Activated CD8-positive, alpha-beta memory T cell treated with anti-CD3 and anti-CD28 coated beads for 1 hour (primary cell): ENCODE results near the gene PLTP.
"Not testable (repeated sequence)": the region's sequence is repeated elsewhere in the genome, so short reads cannot be mapped to it uniquely, and the experiment has no call there.

Source experiments
- DNase-seq, 2 donors: peaks; one replicate each; pipeline ENCODE4 v3.0.0-alpha.2; 2020; ENCODE audit warnings: low read depth in 1 of 2; ENCODE audit errors: extremely low read depth in 1 of 2

Gene PLTP

DNA sequence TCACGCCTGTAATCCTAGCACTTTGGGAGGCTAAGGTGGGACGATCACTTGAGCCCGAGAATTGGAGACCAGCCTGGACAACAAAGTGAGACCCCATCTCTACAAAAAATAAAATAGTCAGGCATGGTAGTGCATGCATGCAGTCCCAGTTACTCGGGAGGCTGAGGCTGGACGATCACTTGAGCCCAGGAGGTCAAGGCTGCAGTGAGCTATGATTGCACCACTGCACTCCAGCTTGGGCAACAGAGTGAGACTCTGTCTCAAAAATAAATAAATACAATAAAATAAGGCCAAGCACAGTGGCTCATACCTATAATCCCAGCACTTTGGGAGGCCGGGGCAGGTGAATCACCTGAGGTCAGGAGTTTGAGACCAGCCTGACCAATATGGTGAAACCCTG is 10.6 kb downstream of the PLTP start:
- not testable (repeated sequence) for DNase-seq

DNA sequence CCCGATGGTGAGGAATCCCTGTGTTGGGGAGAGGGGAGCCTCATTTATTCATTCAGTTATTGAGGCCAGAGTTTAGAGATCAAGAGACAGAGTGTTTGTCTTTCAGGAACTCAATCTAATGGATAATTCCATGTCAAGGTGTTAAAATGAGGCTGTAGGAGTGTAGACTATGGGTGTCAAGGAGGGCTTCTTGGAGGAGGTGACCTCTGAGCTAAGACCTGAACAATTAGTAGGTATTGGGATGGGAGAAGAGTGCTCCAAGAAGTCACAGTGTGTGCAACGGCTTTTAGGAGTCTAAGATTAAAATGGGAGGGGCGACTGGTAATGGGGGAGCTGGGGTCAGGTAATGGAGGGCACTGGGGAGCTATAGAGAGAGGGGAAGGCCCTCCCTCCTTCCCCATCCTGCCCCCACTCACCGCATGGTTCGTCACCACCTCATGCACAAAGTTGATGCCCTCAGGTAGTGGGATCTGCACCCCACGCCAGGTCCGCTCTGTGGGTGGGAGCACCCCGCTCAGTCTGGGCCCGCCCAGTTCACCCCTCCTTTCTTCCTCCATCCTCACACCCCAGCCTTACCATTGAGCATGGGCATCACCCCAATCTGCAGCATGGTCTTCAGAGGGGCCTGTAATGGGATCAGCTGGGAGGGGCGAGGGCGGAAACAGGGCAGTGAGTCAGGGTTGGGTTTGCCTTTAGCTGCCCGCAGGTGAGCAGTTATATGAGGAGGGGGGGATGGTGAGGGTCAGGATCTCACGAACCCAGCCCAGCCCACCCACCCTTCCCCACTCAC is 12.7 kb downstream of the PLTP start:
- DNase-seq = no peak

DNA sequence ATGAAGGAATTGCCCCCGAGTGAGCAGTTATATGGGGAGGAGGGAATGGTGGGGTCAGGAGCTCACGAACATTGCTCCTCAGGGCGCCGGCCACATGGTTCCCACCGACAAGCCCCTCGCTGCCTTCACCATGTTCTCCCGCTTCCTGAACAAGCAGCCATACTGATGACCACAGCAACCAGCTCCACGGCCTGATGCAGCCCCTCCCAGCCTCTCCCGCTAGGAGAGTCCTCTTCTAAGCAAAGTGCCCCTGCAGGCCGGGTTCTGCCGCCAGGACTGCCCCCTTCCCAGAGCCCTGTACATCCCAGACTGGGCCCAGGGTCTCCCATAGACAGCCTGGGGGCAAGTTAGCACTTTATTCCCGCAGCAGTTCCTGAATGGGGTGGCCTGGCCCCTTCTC is 13.7 kb downstream of the PLTP start:
- DNase-seq = no peak

DNA sequence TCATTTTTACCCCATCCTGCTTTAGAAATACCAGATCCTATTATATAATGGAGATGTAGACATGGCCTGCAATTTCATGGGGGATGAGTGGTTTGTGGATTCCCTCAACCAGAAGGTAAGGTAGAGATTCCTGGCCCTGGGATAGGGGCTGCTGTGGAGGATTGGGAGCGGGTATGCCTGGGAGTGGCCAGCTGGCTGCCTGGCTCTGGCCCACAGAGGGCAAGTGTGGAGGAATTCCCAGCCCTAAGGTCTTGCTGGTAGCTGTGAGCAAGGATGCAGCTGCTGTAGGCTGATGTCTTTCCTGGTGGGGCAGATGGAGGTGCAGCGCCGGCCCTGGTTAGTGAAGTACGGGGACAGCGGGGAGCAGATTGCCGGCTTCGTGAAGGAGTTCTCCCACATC is 14.3 kb downstream of the PLTP start:
- no peak for DNase-seq

DNA sequence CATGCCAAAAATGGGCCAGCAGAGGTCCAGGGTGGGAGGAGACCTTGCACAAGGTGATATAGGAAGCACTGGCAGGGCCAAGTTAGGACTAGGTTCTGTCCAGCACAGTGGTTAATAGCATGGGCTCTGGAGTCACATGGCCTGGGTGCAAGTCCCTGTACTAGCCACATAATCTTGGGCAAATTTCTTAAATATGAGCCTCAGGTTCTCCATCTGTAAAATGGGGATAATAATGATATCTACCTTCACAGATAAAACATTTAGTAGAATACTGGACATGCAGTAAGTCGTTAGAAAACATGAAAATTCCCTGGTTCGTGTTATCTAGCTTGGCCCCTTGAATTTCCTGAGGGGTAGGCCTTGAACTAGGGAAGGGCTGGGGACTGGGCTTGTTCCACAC is 14.7 kb downstream of the PLTP start:
- DNase-seq = no peak

DNA sequence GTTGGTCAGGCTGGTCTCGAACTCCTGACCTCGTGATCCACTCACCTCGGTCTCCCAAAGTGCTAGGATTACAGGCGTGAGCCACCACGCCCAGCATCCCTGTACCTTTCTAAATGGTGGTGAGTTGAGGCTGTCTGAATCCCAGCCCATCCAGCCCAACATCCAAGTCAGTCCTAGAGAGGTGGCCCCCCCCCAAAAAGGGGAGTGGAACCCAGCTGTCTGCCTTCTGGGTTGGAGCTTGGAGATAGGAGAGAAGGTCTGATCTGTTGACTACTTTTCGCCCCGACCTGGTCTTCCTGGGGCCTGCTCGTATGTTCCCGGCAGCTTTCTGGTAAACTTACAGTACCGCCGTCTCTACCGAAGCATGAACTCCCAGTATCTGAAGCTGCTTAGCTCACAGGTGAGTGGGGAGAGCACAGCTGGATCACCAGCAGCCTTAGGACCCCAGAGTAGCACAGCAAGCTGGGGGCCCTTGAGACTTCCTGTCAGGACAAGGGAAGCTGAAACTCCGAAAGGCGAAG is 15.3 kb downstream of the PLTP start:
- DNase-seq = no peak

DNA sequence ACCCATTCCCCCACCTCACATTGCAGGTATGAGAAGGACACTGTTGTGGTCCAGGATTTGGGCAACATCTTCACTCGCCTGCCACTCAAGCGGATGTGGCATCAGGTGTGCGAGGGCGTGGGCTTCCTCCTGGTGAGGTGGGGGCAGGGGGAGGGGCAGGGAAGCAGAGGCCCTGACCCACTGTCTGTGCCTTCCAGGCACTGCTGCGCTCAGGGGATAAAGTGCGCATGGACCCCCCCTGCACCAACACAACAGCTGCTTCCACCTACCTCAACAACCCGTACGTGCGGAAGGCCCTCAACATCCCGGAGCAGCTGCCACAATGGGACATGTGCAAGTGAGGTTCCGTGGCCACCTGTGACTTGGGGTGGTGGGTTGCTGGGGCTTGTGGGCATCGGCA is 17.2 kb downstream of the PLTP start:
- no peak for DNase-seq

DNA sequence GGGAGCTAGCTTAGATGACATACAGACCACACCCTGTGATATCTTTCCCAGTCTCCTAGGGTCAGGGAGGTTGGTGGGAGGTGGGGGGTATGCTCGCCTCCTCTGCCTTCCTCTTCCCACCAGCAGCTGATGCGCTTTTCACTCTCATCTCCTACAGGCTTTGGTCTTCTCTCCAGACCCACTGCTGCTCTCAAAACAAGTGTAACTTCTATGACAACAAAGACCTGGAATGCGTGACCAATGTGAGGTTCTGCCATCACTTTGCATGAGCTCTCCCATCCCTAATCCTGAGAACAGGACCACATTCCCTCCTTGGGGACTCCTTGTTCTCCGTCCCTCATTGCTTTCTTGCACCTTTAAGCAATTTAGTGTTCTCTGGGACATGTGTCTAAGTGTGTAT is 18.1 kb downstream of the PLTP start:
- DNase-seq = no peak

DNA sequence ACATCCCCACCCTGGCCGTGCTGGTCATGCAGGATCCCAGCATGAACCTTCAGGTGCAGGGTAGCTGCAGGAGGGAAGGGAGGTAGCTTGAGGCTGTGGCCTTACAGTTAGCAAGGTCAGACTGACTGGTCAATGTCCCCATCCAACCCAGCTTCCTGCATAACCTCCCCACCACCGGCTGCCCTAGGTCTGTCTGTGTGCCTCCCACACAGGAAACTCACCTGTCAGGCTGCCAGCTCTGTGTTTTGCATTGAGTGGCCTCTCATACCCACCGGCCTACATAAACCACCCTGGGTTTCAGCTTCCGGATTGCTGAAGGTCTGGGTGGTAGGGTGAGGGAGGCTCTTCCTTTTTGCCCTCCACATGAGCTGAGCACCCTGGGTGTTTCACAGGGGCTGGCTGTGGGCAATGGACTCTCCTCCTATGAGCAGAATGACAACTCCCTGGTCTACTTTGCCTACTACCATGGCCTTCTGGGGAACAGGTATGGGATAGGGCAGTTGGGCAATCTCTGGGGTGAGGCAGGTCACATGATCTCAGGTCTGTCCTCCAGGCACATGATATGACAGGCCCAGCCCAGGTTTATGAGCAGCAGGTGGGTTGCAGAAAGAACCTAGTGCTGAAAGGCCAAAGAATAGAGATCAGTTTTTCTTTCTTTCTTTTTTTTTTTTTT is 19.0 kb downstream of the PLTP start:
- DNase-seq = no peak

DNA sequence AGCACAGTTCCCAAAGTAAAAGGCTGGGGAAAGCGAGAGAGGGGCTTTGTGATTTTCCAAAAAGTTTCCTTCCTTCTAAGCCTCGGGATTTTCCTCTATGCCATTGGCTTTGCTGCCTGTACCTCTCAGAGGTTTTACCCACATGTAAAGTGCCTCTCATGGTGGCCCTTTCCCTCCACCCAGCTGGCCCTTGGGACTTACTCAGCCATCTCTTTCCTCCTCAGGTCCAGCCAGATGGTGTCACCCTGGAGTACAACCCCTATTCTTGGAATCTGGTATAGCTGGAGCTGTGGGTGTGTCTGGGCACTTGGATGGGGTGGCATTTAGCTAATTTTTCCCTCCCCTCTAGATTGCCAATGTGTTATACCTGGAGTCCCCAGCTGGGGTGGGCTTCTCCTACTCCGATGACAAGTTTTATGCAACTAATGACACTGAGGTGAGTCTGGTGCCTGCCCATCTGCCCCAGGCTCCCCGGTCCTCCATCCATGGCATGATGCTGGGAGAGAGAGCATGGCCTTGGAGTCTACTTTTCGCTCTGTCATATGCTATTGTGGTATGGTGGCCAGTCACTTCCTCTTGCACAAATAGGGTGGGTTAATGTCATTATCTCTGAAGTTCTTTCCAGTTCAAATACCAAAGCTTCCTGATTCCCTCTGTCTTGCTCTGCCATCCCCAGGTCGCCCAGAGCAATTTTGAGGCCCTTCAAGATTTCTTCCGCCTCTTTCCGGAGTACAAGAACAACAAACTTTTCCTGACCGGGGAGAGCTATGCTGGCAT is 19.7 kb downstream of the PLTP start:
- DNase-seq = no peak

DNA sequence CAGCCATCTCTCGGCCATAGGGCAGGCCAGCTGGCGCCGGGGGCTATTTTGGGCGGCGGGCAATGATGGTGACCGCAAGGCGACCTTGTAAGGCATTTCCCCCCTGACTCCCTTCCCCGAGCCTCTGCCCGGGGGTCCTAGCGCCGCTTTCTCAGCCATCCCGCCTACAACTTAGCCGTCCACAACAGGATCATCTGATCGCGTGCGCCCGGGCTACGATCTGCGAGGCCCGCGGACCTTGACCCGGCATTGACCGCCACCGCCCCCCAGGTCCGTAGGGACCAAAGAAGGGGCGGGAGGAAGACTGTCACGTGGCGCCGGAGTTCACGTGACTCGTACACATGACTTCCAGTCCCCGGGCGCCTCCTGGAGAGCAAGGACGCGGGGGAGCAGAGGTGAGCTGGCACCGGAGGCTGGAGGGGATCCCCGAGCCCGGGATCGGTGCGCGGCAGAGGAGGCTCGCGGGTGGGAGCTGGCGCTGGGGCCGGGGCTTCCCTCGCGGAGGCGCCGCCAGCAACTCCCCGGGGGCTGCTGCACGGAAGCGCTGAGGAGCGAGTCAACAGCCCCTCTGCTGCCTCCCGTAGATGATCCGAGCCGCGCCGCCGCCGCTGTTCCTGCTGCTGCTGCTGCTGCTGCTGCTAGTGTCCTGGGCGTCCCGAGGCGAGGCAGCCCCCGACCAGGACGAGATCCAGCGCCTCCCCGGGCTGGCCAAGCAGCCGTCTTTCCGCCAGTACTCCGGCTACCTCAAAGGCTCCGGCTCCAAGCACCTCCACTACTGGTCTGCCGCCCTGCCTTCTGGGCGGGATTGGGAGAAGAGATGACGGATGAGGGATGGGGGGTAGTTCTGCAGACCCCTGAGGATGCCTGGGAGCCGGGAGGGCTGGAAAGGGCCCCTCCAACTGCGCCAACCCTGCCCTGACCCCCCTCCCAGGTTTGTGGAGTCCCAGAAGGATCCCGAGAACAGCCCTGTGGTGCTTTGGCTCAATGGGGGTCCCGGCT is 20.7 kb downstream of the PLTP start, which contains the start of the genes CTSA and NEURL2:
Gene CTSA (plus strand): TSS at position 351 of the 999 bp plus-strand sequence. CDS start 234 bp downstream, at position 585.
Gene NEURL2 (minus strand): TSS at position 224 of the 999 bp plus-strand sequence. CDS start 217 bp downstream, at position 7.
- peak; percentile 61 to 74 for DNase-seq

DNA sequence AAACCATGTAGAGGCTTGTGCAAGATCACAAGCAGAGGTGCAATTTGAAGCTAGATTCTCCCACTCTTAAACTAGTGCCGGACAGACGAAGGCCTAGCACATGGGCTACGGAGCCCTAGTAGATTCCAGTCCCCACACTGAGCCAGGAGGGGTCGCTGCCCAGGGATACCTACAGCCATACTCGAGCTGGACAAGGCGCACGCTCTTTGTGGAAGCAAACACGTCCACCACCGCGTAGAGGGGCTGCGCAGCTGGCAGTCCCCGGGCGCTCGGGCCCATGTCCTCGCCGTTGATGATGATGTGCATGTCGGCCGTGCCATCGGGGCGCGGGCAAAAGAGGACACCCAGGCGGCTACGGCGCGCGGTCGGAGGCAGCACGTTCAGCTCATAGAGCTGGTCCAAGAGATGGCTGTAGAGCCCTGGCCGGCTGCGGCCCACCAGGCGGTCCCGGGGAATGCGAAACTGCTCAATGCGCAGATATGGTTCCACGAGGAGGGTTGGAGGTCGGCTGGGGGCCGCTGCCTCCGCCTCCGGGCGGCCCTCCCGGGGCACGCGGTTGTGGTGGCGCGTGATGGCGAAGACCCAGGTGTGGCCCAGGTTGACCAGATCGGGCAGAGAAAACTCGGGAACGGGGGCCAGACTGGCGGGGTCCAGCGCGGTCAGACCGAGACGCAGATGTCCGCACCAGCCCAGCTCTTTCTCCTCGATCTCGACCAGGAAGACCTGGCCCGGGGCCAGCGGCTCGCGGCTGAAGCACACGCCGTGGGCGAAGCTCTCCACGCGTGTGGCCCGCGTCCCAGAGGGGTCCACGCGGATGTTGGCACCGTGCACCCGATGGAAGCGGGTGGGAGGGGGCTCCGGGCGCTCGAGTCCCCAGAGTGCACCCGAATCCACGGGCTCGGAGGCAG is 21.6 kb downstream of the PLTP start:
- peak in 1 of 2 donors; percentile 28 for DNase-seq

DNA sequence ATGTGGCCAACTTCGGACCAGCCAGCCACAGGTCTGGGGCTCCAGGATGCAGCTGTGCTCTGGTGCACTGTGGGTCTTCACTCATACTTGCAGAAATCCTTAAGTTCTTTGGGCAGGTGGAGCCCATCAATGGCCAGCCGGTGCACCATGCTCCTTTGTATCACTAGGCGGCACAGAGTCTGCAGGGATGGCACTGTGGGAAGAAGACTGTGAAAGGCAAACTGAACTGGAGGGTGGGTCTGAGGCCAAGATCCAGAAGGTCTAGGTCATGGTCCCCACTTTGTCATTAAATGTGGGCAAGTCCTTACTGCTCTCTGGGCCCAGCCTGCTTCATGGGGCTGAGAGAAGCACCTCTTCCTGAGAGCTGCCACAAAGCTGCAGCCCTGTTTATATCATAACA is 23.3 kb downstream of the PLTP start:
- no peak for DNase-seq

DNA sequence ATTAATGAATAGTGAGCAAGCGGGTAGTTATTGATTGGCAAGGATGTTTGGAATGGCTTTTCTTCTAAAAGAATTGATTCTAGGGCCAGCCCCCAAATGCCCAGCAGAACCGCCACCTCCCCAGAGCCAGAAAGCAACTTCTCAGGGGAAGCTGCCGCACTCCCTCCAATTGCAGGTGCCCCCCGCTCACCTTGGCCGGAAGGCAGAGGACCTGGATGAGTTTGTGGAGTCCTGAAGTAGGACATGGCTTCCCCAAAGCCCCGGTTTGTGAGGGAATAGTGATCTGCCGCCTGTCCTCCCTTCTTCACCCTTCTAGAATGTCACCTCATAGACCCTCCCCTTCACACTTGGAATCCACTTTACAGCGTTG is 24.6 kb downstream of the PLTP start, which contains the start of gene SPATA25:
Gene SPATA25 (minus strand): TSS at position 277 of the 370 bp plus-strand sequence. CDS start 32 bp downstream, at position 245.
- DNase-seq = no peak

DNA sequence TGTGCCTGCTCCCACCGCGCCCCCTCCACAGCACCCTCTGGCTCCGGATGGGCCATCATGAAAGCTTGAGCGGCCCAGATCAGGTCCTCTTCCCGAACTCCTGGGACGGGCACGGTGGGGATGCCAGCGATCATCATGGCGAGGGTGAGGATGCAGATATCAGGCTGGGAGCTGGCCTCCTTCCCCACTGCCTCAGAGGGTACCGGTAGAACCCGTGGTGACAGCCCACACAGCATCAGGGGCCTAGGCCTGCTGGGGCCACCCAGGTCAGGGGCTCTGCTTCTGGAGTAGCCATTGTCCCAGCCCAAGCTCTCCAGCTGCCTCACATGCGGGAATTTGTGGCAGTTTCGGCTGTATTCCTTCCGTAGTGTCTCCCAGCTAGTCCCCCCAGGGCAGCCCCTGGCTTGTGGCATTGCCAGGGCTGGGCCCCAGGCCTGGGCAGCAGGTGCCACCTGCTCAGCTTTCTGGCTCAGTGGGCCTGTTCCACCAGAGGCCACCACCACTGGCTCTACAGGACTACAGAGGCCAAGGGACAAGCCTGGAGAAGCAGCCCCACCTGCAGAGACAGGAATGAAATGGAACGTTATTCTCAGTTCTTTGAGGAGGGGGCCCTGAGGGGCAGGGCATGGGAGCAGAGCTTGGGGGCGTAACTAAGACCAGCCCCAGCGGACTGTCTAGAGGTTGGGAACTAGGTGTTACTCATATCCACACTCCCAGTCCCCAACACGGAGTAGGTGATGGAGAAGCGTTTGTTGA is 25.2 kb downstream of the PLTP start:
- DNase-seq = no peak

DNA sequence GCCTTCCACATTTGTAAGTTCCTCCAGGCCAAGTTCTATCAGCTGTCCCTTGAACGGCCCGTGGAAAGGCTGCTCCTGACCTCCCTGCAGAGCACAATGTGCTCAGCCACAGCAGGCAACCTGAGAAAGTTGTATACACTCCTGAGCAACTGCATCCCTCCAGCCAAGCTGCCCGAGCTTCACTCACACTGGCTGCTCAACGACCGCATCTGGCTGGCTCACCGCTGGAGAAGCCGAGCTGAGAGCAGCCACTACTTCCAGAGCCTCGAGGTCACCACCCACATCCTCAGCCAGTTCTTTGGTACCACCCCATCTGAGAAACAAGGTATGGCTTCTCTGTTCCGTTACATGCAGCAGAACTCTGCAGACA is 28.9 kb downstream of the PLTP start:
- DNase-seq = no peak

DNA sequence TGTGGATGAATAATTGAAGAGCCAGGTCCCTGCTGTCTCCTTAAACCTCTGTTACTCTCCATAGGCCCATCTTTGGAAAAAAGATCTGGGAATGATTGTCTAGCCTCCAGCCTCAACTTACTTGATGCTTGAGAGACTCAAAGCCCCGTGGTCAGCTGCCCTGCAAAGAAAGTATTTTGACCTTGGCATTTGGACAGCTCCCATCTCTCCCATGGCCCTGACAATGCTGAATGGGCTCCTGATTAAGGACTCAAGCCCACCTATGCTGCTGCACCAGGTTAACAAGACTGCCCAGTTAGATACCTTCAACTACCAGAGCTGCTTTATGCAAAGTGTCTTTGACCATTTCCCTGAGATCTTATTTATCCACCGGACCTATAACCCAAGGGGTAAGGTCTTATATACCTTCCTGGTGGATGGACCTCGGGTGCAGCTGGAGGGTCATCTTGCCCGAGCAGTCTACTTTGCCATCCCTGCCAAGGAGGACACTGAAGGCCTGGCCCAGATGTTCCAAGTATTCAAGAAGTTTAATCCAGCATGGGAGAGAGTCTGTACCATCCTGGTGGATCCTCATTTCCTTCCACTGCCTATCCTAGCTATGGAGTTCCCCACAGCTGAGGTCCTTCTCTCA is 29.4 kb downstream of the PLTP start:
- no peak for DNase-seq
